ENCODE results near the gene ZBTB9. TPM values are rescaled to one million over a fixed set of nuclear protein-coding genes. Genes with fewer than 3 reads are reported as not detected.

Gene ZBTB9
- total RNA-seq, 1 donor from 2014 or later = 7.6 TPM

Other genes starting within 250 kb of the ZBTB9 start
- gene HSD17B8, start 249.9 kb upstream of the ZBTB9 start, total RNA-seq = 11.4 and 13.1 TPM in 2 replicates
- 12.1 and 16.4 TPM in 2 replicates for gene RING1, start 246.1 kb upstream of the ZBTB9 start, total RNA-seq
- gene VPS52, start 182.7 kb upstream of the ZBTB9 start, total RNA-seq = 32.3 and 56.1 TPM in 2 replicates
- gene RPS18, start 182.5 kb upstream of the ZBTB9 start, total RNA-seq = 6,267 and 7,360 TPM in 2 replicates
- gene B3GALT4, start 177.5 kb upstream of the ZBTB9 start, total RNA-seq = 1.4 and 2.5 TPM in 2 replicates
- 53.2 and 70.5 TPM in 2 replicates for gene WDR46, start 165.3 kb upstream of the ZBTB9 start, total RNA-seq
- 42.9 and 51.4 TPM in 2 replicates for gene PFDN6, start 165.0 kb upstream of the ZBTB9 start, total RNA-seq
- 42.3 and 45.5 TPM in 2 replicates for gene RGL2, start 155.6 kb upstream of the ZBTB9 start, total RNA-seq
- 214 and 300 TPM in 2 replicates for gene TAPBP, start 140.5 kb upstream of the ZBTB9 start, total RNA-seq
- gene ZBTB22, start 136.8 kb upstream of the ZBTB9 start, total RNA-seq = 17.5 and 18.4 TPM in 2 replicates
- 44.4 and 53.7 TPM in 2 replicates for gene DAXX, start 131.6 kb upstream of the ZBTB9 start, total RNA-seq
- 8.4 and 10.3 TPM in 2 replicates for gene KIFC1, start 62.8 kb upstream of the ZBTB9 start, total RNA-seq
- gene PHF1, start 43.6 kb upstream of the ZBTB9 start, total RNA-seq = 27.9 and 28.0 TPM in 2 replicates
- gene CUTA, start 36.5 kb upstream of the ZBTB9 start, total RNA-seq = 226 and 227 TPM in 2 replicates
- gene SYNGAP1, start 34.5 kb upstream of the ZBTB9 start, total RNA-seq = 3.3 and 4.2 TPM in 2 replicates
- 21.7 and 23.9 TPM in 2 replicates for gene BAK1, start 125.7 kb downstream of the ZBTB9 start, total RNA-seq
- 147 and 176 TPM in 2 replicates for gene ITPR3, start 166.7 kb downstream of the ZBTB9 start, total RNA-seq

Measured in kidney epithelial cell (primary cell).